HG02642 (cell line): Measurements from ENCODE around the gene IP6K1.
"Not testable (repeated sequence)": the region's sequence is repeated elsewhere in the genome, so short reads cannot be mapped to it uniquely, and the experiment has no call there.

Experiments used
- ATAC-seq: cut with Tn5 transposase; IDR thresholded peaks from one replicate; pipeline ENCODE4 v1.9.1; 2021; ENCODE audit warnings: mild to moderate bottlenecking; ENCODE audit not compliant: unreplicated experiment, poor library complexity

The IP6K1 gene

GRCh38 chr3:49794926-49795905 is 8.9 kb upstream of the IP6K1 start:
- ATAC-seq = no peak

- no peak for ATAC-seq
Measured at GRCh38 chr3:49794431-49794830, 8.1 kb upstream of the IP6K1 start.

- ATAC-seq = no peak
Measured at GRCh38 chr3:49793486-49794085, 7.2 kb upstream of the IP6K1 start.

GRCh38 chr3:49792371-49793150 is 6.2 kb upstream of the IP6K1 start:
- ATAC-seq = no peak

GRCh38 chr3:49791571-49791970 is 5.2 kb upstream of the IP6K1 start:
- ATAC-seq = no peak

- no peak for ATAC-seq
Measured at GRCh38 chr3:49790626-49791411, 4.5 kb upstream of the IP6K1 start.

- no peak for ATAC-seq
Measured at GRCh38 chr3:49788056-49788455, 1.7 kb upstream of the IP6K1 start.

GRCh38 chr3:49787536-49787935 is 1.2 kb upstream of the IP6K1 start:
- no peak for ATAC-seq

- no peak for ATAC-seq
Measured at GRCh38 chr3:49787182-49787464, 781 bp upstream of the IP6K1 start.

GRCh38 chr3:49785565-49786356 is 581 bp downstream of the IP6K1 start:
- ATAC-seq = peak; percentile 55

GRCh38 chr3:49782277-49782676 is 4.1 kb downstream of the IP6K1 start:
- not testable (repeated sequence) for ATAC-seq

- no peak for ATAC-seq
Measured at GRCh38 chr3:49781415-49782199, 4.7 kb downstream of the IP6K1 start.

- ATAC-seq = not testable (repeated sequence)
Measured at GRCh38 chr3:49780975-49781365, 5.4 kb downstream of the IP6K1 start.

- no peak for ATAC-seq
Measured at GRCh38 chr3:49780080-49780974, 6.0 kb downstream of the IP6K1 start.

GRCh38 chr3:49779358-49780079 is 6.8 kb downstream of the IP6K1 start:
- no peak for ATAC-seq

- not testable (repeated sequence) for ATAC-seq
Measured at GRCh38 chr3:49776101-49776500, 10.2 kb downstream of the IP6K1 start.

- no peak for ATAC-seq
Measured at GRCh38 chr3:49775538-49775937, 10.8 kb downstream of the IP6K1 start.
